ENCODE data around the gene GRIP2. TPM values are rescaled to one million over a fixed set of nuclear protein-coding genes. Genes with fewer than 3 reads are reported as not detected.
A peak's percentile ranks its signal among the peaks of the same experiment; 100 is the strongest.

Gene GRIP2
- total and polyA plus RNA-seq, 9 of the 15 experiments (the other 6 are each of a cell fraction or from before 2014, with no cell fraction given): 0.01 TPM; not detected in 7

DNA sequence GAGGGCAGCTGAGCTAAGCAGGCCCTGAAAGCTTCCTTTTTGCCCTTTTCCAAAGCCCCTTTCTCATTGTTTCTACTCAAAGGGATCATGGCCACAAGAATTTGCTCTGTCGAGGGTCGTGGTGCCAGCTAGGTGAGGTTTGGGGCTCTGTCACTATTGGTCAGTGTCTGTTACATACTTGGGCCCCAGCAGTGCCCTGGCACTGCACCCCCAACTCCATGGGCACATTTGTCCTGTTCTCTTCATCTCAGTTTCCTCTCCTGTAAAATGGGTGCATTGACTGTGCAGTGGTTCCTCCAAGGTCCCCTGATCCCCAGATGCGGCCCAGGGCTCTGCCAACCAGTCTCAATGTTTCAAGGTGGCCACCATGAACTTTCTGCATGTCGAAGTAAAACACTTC, 75.6 kb downstream of the GRIP2 start:
- no TSS peak for BruUV-seq (replicated peaks)

More for the DNA sequence above, 75.6 kb downstream of the GRIP2 start:
- Histone ChIP-seq H3K27me3 (ENCODE audit: control insufficient read depth in 2 of 2, insufficient read depth in 2 of 2, low read length in 2 of 2) (no peaks in the 10 kb centered on the region), H3K9ac (ENCODE audit: insufficient read depth in 1 of 2, low read depth in 2 of 2, low read length in 2 of 2) (no peak overlapping the region), H3K36me3 (ENCODE audit: control insufficient read depth, insufficient read depth, low read length) (peaks cover 99% of the 10 kb centered on the region), H2AFZ (ENCODE audit: low read depth, low read length) (no peak overlapping the region), H3K79me2 (ENCODE audit: control insufficient read depth, insufficient read depth, low read length) (no peaks in the 10 kb centered on the region), H3K9me1 (ENCODE audit: control insufficient read depth, insufficient read depth, low read length) (no peaks in the 10 kb centered on the region), H4K20me1 (replicated peaks; ENCODE audit: control insufficient read depth, insufficient read depth, low read length) (no peaks in the 10 kb centered on the region), H3K9me3 (replicated peaks; ENCODE audit: control insufficient read depth, insufficient read depth, low read depth, low read length) (no peaks in the 10 kb centered on the region), H3K27ac (ENCODE audit: extremely low read depth, low read depth, low read length) (no peak overlapping the region), H3K4me1 (replicated peaks in 1 of 2; ENCODE audit: control insufficient read depth in 2 of 2, insufficient read depth in 2 of 2, low read length in 2 of 2) (peaks cover 0 to 6% of the 10 kb centered on the region in 2 experiments; a peak in 1 of 5 replicates), H3K4me3 (no peak overlapping the region), H3K4me2 (ENCODE audit: insufficient read depth, low read length) (no peak overlapping the region)
- DNase-seq (ENCODE audit: extremely low read depth in 1 of 4, low spot score in 3 of 4): no peak
- 95% methylated on average over 4 of the region's 4 CpGs for WGBS (ENCODE audit: insufficient coverage, low coverage, missing lambda C conversion rate)
- no peak for FAIRE-seq
- TF ChIP-seq CHD4 (IDR thresholded peaks at IDR 0.05; ENCODE audit: insufficient read depth, insufficient replicate concordance, low read depth, low read length, poor library complexity, severe bottlenecking) (peak; percentile 31), RBM25 (IDR thresholded peaks at IDR 0.05; ENCODE audit: low read depth, low read length, severe bottlenecking) (peak; percentile 50), ADNP (tag; IDR thresholded peaks at IDR 0.05) (peak; percentile 53; the same call in 1 of the 2 replicates), RB1 (IDR thresholded peaks at IDR 0.05; ENCODE audit: low read depth) (no peak)
- TF ChIP-seq, protein P1, sequence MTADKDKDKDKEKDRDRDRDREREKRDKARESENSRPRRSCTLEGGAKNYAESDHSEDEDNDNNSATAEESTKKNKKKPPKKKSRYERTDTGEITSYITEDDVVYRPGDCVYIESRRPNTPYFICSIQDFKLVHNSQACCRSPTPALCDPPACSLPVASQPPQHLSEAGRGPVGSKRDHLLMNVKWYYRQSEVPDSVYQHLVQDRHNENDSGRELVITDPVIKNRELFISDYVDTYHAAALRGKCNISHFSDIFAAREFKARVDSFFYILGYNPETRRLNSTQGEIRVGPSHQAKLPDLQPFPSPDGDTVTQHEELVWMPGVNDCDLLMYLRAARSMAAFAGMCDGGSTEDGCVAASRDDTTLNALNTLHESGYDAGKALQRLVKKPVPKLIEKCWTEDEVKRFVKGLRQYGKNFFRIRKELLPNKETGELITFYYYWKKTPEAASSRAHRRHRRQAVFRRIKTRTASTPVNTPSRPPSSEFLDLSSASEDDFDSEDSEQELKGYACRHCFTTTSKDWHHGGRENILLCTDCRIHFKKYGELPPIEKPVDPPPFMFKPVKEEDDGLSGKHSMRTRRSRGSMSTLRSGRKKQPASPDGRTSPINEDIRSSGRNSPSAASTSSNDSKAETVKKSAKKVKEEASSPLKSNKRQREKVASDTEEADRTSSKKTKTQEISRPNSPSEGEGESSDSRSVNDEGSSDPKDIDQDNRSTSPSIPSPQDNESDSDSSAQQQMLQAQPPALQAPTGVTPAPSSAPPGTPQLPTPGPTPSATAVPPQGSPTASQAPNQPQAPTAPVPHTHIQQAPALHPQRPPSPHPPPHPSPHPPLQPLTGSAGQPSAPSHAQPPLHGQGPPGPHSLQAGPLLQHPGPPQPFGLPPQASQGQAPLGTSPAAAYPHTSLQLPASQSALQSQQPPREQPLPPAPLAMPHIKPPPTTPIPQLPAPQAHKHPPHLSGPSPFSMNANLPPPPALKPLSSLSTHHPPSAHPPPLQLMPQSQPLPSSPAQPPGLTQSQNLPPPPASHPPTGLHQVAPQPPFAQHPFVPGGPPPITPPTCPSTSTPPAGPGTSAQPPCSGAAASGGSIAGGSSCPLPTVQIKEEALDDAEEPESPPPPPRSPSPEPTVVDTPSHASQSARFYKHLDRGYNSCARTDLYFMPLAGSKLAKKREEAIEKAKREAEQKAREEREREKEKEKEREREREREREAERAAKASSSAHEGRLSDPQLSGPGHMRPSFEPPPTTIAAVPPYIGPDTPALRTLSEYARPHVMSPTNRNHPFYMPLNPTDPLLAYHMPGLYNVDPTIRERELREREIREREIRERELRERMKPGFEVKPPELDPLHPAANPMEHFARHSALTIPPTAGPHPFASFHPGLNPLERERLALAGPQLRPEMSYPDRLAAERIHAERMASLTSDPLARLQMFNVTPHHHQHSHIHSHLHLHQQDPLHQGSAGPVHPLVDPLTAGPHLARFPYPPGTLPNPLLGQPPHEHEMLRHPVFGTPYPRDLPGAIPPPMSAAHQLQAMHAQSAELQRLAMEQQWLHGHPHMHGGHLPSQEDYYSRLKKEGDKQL (CRISPR knock-in tag; IDR thresholded peaks at IDR 0.05; ENCODE audit: borderline replicate concordance): no peak
- ChIA-PET POLR2A (interaction anchor here (1.0 to 1.2 kb wide), 3 partner anchors 10 to 261 kb away, joined by 3 to 4 read pairs (median 3); no protein-coding TSS in a partner anchor), CTCF (ENCODE audit: low intra/inter-chr PET ratio) (no interaction called here)
- intact Hi-C loops (cut with micrococcal nuclease) (loop anchor here (10.0 kb wide), 1 partner anchor 570 kb away; no protein-coding TSS in a partner anchor), in situ Hi-C loops (cut with MboI) (loop anchor here (5.0 kb wide), 1 partner anchor 262 kb away; no protein-coding TSS in a partner anchor)
- ATAC-seq: no peak

Measured in K562 (cell line).